Fibroblast of gingiva (primary cell): ENCODE measurements around the gene XYLB.
"Not testable (repeated sequence)": the region's sequence is repeated elsewhere in the genome, so short reads cannot be mapped to it uniquely, and the experiment has no call there.

Experiments
- DNase-seq: peaks from one replicate; pipeline ENCODE4 v3.0.0-alpha.2; 2011; ENCODE audit warnings: low read depth

Gene XYLB

GRCh38 chr3:38346587-38347410, at the start of gene XYLB:
Gene XYLB, plus strand, starts transcription at chr3:38346785. Its CDS starts 84 bp downstream, at chr3:38346869.
- DNase-seq = peak; percentile 80

GRCh38 chr3:38297053-38297452, 49.5 kb upstream of the XYLB start:
- DNase-seq = not testable (repeated sequence)

- no peak for DNase-seq
Measured at GRCh38 chr3:38297537-38297936, 49.0 kb upstream of the XYLB start.

GRCh38 chr3:38297947-38298711, 48.5 kb upstream of the XYLB start:
- peak; percentile 14 for DNase-seq

GRCh38 chr3:38306941-38307340, 39.6 kb upstream of the XYLB start:
- DNase-seq = no peak

- no peak for DNase-seq
Measured at GRCh38 chr3:38307599-38307998, 39.0 kb upstream of the XYLB start.

GRCh38 chr3:38308456-38308855, 38.1 kb upstream of the XYLB start:
- no peak for DNase-seq

- no peak for DNase-seq
Measured at GRCh38 chr3:38311476-38311875, 35.1 kb upstream of the XYLB start.

- DNase-seq = no peak
Measured at GRCh38 chr3:38311941-38312340, 34.6 kb upstream of the XYLB start.

- no peak for DNase-seq
Measured at GRCh38 chr3:38312356-38312755, 34.2 kb upstream of the XYLB start.

GRCh38 chr3:38313263-38313662, 33.3 kb upstream of the XYLB start:
- DNase-seq = no peak

- no peak for DNase-seq
Measured at GRCh38 chr3:38313695-38314094, 32.9 kb upstream of the XYLB start.

GRCh38 chr3:38314112-38314763, 32.3 kb upstream of the XYLB start:
- no peak for DNase-seq

- DNase-seq = no peak
Measured at GRCh38 chr3:38314764-38315487, 31.7 kb upstream of the XYLB start.

- DNase-seq = no peak
Measured at GRCh38 chr3:38315488-38316230, 30.9 kb upstream of the XYLB start.

- DNase-seq = no peak
Measured at GRCh38 chr3:38316356-38317191, 30.0 kb upstream of the XYLB start.

- DNase-seq = no peak
Measured at GRCh38 chr3:38317192-38317759, 29.3 kb upstream of the XYLB start.

GRCh38 chr3:38318766-38319671, 27.6 kb upstream of the XYLB start:
- no peak for DNase-seq

- DNase-seq = not testable (repeated sequence)
Measured at GRCh38 chr3:38320638-38321037, 25.9 kb upstream of the XYLB start.
